ENCODE results near the gene ZNF622.
"Not testable (repeated sequence)": the region's sequence is repeated elsewhere in the genome, so short reads cannot be mapped to it uniquely, and the experiment has no call there.

Gene ZNF622

DNA sequence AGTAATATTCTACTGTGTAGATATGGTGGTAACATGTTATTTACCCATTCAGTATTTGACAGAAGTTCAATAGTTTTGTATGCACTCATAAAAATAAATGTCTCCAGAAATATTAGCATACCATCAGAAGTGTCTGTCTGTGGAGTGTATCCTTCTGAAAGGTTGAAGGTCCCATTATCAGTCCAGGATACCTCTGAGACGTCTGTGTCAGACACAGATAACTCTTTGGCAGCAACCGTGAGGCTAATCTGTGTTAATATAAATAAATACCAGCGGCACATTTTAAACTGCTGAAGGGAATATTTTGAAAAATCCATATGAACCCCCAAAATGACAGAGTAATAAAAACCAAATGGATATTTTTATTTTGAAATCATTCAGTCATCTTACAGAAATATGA lies 11.9 kb upstream of the ZNF622 start:
- no peak for DNase-seq

GRCh38 chr5:16476417-16476816 lies 10.8 kb upstream of the ZNF622 start:
- DNase-seq = not testable (repeated sequence)

DNA sequence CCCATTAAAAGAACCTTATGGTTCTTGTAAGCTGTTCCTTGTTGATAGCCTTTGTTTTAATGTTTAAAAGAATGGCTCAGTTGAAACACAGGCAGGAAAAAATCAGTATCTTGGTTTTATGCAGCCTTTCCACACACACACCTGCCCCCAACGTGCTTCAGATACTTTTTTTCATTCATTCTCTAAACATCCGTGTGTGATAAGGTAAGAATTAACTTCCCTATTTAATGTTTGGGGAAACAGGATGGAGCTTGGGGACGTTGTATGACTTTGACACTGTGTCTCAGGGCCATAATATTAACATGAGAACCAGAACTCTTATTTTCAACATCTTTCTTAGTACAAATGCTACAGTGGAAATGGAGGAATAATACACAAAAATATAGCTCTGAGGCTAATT lies 5.8 kb upstream of the ZNF622 start:
- DNase-seq = no peak

DNA sequence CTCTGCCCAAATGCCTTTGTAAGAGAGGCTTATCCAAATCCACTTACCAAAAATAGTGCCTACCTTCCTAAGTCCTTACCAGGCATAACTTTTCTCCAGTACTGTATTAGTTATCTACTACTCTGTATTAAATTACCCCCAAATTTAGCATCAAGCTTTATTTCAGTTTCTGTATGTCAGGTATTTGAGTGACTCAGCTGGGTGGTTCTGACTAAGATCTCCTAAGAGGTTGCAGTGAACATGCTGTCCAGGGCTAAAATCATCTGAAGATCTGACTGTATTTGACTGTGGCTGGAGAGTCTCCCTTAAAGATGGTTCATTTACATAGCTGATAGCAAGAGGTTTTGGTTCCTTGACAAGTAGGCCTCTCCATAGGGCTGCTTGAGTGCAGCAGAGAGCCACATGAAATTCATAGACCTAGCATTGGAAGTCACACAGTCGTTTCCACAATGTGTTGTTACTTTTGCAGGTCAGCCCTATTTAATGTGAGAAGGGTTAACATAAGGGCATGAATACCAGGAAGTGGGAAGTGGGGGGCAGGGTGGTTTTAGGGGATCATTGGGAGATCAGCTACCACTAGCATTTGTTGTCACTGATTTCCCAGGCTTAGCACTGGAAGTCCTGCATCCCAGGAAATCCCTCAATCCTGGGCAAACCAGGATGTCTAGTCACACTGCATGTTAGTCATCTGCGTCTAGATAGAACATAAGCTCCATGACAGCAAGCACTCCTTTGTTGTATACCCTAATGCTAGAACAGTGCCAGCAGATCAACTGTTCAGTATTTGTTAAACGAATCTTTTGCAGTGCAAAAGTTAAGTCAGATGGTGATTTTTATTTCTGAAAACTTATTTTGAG lies 2.0 kb upstream of the ZNF622 start:
- DNase-seq = no peak

DNA sequence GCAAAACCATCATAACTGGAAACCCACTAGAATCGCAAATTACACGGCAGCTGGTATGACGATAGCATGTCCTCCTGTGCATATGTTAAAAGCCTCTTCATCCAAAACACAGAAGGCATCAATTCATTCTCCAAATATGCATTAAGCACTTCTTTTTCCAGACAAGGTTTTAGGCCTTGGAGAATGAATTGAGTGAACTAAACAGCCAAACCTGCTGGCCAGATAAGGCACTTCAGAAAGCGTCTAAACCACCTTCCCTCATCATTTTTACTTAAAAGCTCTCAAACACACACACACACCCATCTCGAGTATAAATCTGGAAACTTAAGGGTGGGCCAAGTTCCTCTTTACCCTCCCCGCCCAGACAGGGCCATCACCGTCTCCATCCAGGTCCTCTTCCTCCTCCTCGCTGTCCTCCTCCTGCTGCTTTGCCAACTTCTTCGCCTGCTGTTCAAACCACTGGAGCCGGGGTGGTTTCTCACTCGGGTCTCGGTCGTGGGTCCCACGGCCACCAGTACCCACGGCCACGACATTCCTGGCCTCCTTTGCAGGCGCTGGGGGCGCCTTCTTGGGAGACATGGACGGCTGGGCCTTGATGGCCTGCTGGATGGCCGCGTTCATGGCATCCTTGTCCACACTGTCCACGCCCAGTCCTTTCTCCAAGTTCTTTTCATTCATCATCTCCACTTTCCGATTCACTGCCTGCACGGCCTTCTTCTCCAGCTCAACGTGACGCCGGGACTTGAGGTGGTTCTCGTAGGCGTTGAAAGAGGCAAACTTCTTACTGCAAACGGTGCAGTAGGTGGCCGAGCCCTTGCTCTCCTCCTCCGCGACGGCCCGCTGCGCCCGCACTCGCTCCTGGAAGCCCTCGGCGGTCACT lies 696 bp downstream of the ZNF622 start:
- no peak for DNase-seq

- no peak for DNase-seq
These were observed 1.4 kb downstream of the ZNF622 start for GRCh38 chr5:16464231-16464630.

GRCh38 chr5:16461782-16462181 lies 3.8 kb downstream of the ZNF622 start:
- no peak for DNase-seq

DNA sequence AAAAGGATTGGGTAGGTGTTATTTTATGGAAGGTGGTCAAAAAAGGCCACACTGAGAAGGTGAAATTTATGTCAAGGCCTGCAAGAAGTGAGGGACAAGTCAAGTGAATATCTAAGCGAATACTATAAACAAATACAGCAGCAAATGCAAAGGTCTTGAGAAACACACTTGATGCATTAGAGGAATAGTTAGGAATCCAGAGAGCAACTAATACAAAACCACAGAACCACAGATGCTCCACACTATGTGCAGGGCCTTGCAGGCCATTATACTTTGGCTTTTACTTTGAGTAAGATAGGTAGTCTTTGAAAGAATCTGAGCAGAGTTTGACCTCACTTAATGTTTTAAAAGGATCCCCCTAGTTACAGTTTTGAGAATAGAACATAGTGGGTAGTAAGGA lies 4.6 kb downstream of the ZNF622 start:
- no peak for DNase-seq

GRCh38 chr5:16459451-16459850 lies 6.1 kb downstream of the ZNF622 start:
- DNase-seq = no peak

- no peak for DNase-seq
These were observed 7.7 kb downstream of the ZNF622 start for GRCh38 chr5:16457853-16458252.

DNA sequence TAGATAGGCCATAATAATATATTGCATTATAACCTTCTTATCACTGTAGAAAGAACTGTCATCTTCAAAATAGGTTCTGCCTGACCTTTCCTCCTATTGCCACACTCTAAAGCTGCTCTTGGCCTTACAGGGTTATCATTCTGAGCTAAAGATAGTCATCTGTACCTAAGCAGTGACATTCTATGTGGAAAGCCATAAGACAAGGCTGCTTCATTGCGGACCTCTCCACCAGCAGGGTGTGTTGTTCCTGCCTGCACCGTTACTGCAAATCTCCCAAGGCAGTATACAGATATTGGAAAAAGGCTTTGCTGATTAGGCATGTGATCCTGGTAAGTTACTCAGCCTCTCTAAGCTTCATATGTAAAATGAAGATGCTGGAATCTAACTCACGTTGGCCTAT lies 8.1 kb downstream of the ZNF622 start:
- DNase-seq = no peak

DNA sequence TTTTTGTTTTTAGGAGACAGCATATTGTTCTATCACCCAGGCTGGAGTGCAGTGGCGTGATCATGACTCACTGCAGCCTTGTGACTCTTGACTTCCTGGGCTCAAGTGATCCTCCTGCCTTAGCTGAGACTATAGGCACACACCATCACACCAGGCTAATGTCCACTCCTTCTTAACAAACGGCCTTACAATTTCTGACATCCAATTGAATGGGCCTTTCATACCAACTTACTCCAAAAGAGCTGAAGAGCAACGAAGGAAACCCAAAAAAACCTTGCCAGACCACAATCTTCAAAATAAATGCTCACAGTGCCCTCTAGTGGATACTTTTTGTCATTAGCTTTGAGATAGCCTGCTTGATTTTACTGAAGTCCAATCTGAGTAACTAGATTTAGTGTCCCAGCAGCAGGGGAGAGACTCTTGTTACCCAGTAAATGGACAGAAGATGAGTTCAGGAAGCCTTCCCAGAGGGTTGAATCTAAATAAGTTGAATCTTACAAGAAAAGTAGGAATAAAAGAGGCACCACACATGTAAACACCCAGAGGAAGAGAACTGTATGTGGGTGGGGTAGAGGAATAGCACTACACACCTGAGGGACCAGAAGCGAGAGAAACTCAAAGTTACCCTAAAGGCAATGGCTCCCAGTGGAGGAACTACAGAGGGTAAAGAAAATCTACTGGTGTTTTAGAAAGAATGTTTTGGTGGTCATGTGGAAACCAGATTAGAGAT lies 9.3 kb downstream of the ZNF622 start:
- DNase-seq = peak; percentile 60

DNA sequence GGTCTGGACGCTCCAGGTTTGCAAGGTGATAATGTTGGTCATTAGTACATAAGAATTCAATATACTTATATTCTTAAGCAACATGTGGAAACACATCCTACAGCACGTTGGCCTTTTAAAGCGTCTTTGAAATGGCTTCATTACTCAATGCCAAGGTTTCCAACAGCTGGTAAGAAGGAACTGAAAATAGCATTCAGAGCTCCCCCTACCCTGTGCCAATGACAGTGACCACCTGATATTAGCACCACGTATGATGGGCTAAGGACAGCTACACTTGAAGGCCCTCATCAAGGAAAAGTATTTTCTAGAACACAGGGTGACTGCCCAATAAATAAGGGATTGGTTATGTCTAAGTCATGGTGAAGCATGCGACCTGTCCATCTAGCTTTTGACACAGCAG lies 9.9 kb downstream of the ZNF622 start:
- DNase-seq = no peak

GRCh38 chr5:16454686-16455085 lies 10.9 kb downstream of the ZNF622 start:
- DNase-seq = no peak

- DNase-seq = no peak
These were observed 12.0 kb downstream of the ZNF622 start for GRCh38 chr5:16453609-16454008.

DNA sequence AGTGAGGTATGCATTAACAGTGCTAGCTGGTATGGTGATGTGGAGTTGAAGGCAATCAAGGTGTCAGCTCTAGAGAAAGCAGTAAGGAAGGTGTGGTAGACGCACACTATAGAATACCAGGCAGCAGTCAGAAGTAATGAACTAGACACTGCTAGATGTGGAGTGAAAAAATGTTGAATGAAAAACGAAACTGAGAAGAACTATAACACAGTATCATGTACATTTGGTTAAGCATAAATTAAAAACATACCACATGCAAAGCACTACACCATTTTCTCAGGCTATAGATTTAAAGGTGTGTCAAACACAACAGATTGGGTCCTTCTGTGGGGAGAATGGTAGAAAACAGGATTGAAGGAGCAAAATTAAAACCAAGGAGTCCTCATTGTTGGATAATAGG lies 15.4 kb downstream of the ZNF622 start:
- no peak for DNase-seq

DNA sequence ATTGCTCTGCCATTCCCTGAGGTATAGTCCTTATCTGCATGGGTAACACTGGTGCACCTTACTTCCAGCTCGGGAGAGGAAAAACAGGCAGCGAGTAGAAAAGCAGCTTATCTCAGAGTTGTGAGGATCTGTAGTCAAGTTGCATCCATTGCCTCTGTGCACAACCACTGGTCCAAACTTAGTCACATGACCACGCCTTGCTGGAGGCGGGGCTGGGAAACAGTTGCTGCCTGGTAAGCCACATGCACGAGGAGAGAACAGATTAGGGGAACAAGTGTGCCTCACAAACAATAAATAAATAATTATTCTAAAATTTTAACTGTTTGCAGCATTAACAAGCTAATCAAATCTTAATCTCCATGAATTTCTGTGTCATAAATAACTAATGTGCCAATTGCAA lies 18.6 kb downstream of the ZNF622 start:
- no peak for DNase-seq

DNA sequence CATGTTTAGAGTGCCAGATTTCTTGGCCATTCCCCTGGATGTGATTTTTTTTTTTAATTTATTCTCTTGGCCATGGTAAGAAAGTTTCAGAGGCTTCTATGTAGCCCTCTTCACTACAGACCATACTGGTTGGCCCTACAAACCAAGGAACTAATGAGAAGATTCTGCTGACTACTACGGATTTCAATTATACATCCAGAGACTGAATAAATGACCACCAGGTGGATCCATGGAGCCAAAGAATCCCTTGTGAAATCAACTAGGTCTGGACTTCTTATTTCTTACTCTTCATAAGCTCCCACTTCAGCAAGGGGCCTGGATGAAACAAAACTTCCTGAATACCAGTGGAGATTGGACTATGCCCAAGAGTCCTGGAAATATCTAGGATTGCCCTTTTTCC lies 27.6 kb downstream of the ZNF622 start:
- DNase-seq = no peak

GRCh38 chr5:16436065-16436682 lies 29.4 kb downstream of the ZNF622 start:
- not testable (repeated sequence) for DNase-seq

DNA sequence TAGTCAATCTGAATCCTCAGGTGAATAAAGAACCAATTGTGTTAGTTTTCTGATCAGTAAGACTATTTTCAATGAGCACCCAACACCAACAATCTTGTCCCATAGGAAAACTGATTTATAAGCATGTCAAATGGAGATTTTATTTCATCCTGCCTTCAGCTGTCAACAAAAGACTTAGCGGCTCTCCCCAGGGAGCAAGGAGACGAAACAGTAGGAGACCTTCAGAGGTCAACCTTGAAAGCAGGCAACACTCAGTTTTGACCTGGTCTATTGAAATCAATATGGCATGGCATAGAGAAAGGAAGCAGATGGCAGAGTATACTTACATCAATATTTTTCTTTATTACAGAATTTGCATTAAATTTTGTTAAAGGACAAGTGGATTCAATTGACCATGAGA lies 34.1 kb downstream of the ZNF622 start:
- DNase-seq = peak; percentile 14

DNA sequence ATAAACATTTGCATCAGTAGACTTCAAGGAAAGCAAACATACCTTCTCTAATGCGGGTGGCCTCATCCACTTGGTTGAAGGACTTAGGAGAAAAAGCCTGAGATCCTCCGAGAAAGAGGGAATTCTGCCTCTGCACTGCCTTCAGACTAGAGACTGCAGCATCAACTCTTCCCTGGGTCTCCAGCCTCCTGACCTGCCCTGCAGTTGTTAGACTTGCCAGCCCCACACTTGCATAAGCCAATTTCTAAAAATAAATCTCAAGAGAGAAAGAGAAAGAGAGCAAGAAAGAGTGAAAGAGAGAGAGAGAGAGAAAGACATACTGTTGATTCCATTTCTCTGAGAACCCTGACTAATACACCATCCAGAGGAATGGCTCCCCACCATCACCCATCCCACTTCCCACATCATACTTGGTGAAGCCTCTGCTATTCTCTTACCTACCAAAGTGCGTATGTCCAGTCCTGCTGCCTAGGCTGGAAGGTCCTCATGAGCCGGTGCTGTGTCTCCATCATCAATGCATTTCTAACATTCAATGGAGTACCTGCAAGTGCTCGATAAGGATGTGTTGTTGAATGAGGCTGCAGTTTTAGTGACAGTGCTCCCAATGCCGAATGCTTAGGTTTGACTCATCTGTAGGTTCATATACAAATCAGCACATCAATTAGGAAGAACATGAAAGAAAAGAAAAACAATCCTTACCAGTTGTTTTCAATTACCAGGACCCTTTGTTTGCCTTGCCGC lies 35.1 kb downstream of the ZNF622 start:
- DNase-seq = no peak

DNA sequence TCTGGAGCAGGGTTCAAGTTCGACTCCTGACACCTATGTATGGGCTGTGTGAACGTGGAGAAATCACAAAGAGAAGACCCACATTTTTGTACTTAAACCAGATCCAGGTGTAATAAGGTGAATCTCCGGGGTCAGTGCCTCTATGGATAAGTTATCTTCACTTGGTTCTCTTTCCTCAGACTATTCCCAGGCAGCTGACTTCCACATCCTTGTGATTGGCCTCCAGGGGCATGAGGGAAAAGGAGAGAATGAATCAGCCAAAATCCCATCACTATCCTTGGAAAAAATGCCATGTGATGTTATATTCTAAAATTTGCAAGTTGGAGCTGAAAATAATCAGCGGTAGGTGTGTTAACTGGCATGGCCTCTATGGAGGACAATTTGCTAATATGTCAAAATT lies 37.2 kb downstream of the ZNF622 start:
- no peak for DNase-seq

All from NCI-H2171 (cell line).